Measurements from ENCODE around the gene EPHB1.
"Not testable (repeated sequence)": the region's sequence is repeated elsewhere in the genome, so short reads cannot be mapped to it uniquely, and the experiment has no call there.

EPHB1 gene

GRCh38 chr3:135005616-135006015 is 210.6 kb downstream of the EPHB1 start:
- DNase-seq (ENCODE audit: low read depth): not testable (repeated sequence)

- no peak for DNase-seq (ENCODE audit: low read depth)
These were observed 212.5 kb downstream of the EPHB1 start for GRCh38 chr3:135007607-135008006.

GRCh38 chr3:135008326-135008725 is 213.3 kb downstream of the EPHB1 start:
- no peak for DNase-seq (ENCODE audit: low read depth)

GRCh38 chr3:135009014-135009413 is 214.0 kb downstream of the EPHB1 start:
- no peak for DNase-seq (ENCODE audit: low read depth)

GRCh38 chr3:135012101-135012500 is 217.0 kb downstream of the EPHB1 start:
- no peak for DNase-seq (ENCODE audit: low read depth)

GRCh38 chr3:135013206-135013605 is 218.1 kb downstream of the EPHB1 start:
- no peak for DNase-seq (ENCODE audit: low read depth)

GRCh38 chr3:135014566-135014965 is 219.5 kb downstream of the EPHB1 start:
- no peak for DNase-seq (ENCODE audit: low read depth)

GRCh38 chr3:135017003-135017893 is 222.2 kb downstream of the EPHB1 start:
- no peak for DNase-seq (ENCODE audit: low read depth)

GRCh38 chr3:135018149-135018923 is 223.3 kb downstream of the EPHB1 start:
- DNase-seq (ENCODE audit: low read depth): no peak

- no peak for DNase-seq (ENCODE audit: low read depth)
These were observed 225.1 kb downstream of the EPHB1 start for GRCh38 chr3:135020181-135020580.

GRCh38 chr3:135023996-135024658 is 229.1 kb downstream of the EPHB1 start:
- no peak for DNase-seq (ENCODE audit: low read depth)

GRCh38 chr3:135030768-135031615 is 235.9 kb downstream of the EPHB1 start:
- DNase-seq (ENCODE audit: low read depth): not testable (repeated sequence)

- DNase-seq (ENCODE audit: low read depth): no peak
These were observed 238.7 kb downstream of the EPHB1 start for GRCh38 chr3:135033737-135034136.

- no peak for DNase-seq (ENCODE audit: low read depth)
These were observed 239.3 kb downstream of the EPHB1 start for GRCh38 chr3:135034291-135034768.

- DNase-seq (ENCODE audit: low read depth): no peak
These were observed 239.9 kb downstream of the EPHB1 start for GRCh38 chr3:135034891-135035440.

GRCh38 chr3:135038186-135038585 is 243.1 kb downstream of the EPHB1 start:
- DNase-seq (ENCODE audit: low read depth): no peak

GRCh38 chr3:135039536-135039935 is 244.5 kb downstream of the EPHB1 start:
- DNase-seq (ENCODE audit: low read depth): not testable (repeated sequence)

- DNase-seq (ENCODE audit: low read depth): no peak
These were observed 245.5 kb downstream of the EPHB1 start for GRCh38 chr3:135040321-135041240.

GRCh38 chr3:135041601-135042000 is 246.5 kb downstream of the EPHB1 start:
- no peak for DNase-seq (ENCODE audit: low read depth)

- no peak for DNase-seq (ENCODE audit: low read depth)
These were observed 252.0 kb downstream of the EPHB1 start for GRCh38 chr3:135047061-135047460.

All from T follicular helper cell (primary cell).